Trophoblast cell (in vitro differentiated cells and primary cell): ENCODE data around the gene TMEM266.

ENCODE experiments used
- DNase-seq, 2 donors: peaks; one replicate each; pipeline ENCODE4 v3.0.0-alpha.2; 2016
- H2AFZ ChIP-seq: 2 replicates; pipeline ENCODE4 v1.6.1; 2013; ENCODE audit warnings: low read length, moderate library complexity, mild to moderate bottlenecking; ENCODE audit not compliant: insufficient read depth, poor library complexity
- H2AK5ac ChIP-seq: 2 replicates; pipeline ENCODE4 v1.6.1; 2013; ENCODE audit warnings: mild to moderate bottlenecking, low read length
- H2BK120ac ChIP-seq: 2 replicates; pipeline ENCODE4 v1.6.1; 2013; ENCODE audit warnings: low read length, mild to moderate bottlenecking, moderate library complexity; ENCODE audit not compliant: insufficient read depth, poor library complexity
- H2BK12ac ChIP-seq: 2 replicates; pipeline ENCODE4 v1.6.1; 2013; ENCODE audit warnings: mild to moderate bottlenecking, low read length, moderate library complexity
- H2BK5ac ChIP-seq: 2 replicates; pipeline ENCODE4 v1.6.1; 2013; ENCODE audit warnings: low read length, low read depth, moderate library complexity, mild to moderate bottlenecking; ENCODE audit not compliant: poor library complexity
- H3K14ac ChIP-seq: 2 replicates; pipeline ENCODE4 v1.6.1; 2013; ENCODE audit warnings: mild to moderate bottlenecking, low read length
- H3K18ac ChIP-seq: 2 replicates; pipeline ENCODE4 v1.6.1; 2013; ENCODE audit warnings: mild to moderate bottlenecking, low read length
- H3K23ac ChIP-seq: 2 replicates; pipeline ENCODE4 v1.6.1; 2013; ENCODE audit warnings: low read length
- H3K27ac ChIP-seq: 2 replicates; pipeline ENCODE4 v1.5.1; 2013; ENCODE audit warnings: low read depth, mild to moderate bottlenecking, inconsistent platforms, low read length, moderate library complexity
- H3K27me3 ChIP-seq: 2 replicates; pipeline ENCODE4 v1.6.1; 2013; ENCODE audit warnings: inconsistent platforms, mild to moderate bottlenecking, low read length, moderate library complexity; ENCODE audit not compliant: insufficient read depth
- H3K36me3 ChIP-seq, 2 experiments: 1 replicate in 1 of 2; 2 replicates in 1 of 2; pipeline ENCODE4 v1.6.1; 2013; ENCODE audit warnings: low read length in 2 of 2, mild to moderate bottlenecking in 2 of 2, moderate library complexity in 1 of 2; ENCODE audit not compliant: insufficient read depth in 2 of 2, control insufficient read depth in 1 of 2
- H3K4ac ChIP-seq: 2 replicates; pipeline ENCODE4 v1.6.1; 2013; ENCODE audit warnings: low read depth, mild to moderate bottlenecking, low read length, moderate library complexity
- H3K4me1 ChIP-seq, 2 experiments: 1 replicate in 1 of 2; 2 replicates in 1 of 2; pipeline ENCODE4 v1.6.1; 2013; ENCODE audit warnings: low read length in 2 of 2, mild to moderate bottlenecking in 2 of 2, moderate library complexity in 1 of 2; ENCODE audit not compliant: insufficient read depth in 2 of 2, control insufficient read depth in 1 of 2
- H3K4me2 ChIP-seq: 2 replicates; pipeline ENCODE4 v1.6.1; 2013; ENCODE audit warnings: inconsistent platforms, mild to moderate bottlenecking, low read length, moderate library complexity
- H3K4me3 ChIP-seq: 2 replicates; pipeline ENCODE4 v1.5.1; 2013; ENCODE audit warnings: mild to moderate bottlenecking, low read depth, low read length, inconsistent platforms
- H3K79me1 ChIP-seq: one replicate; pipeline ENCODE4 v1.6.1; 2013; ENCODE audit warnings: low read length
- H3K79me2 ChIP-seq: 2 replicates; pipeline ENCODE4 v1.6.1; 2013; ENCODE audit warnings: low read length, mild to moderate bottlenecking; ENCODE audit not compliant: control insufficient read depth, insufficient read depth, poor library complexity
- H3K9ac ChIP-seq: 2 replicates; pipeline ENCODE4 v1.6.1; 2013; ENCODE audit warnings: mild to moderate bottlenecking, low read length
- H3K9me3 ChIP-seq: 2 replicates; pipeline ENCODE4 v1.6.1; 2013; ENCODE audit warnings: low read depth, mild to moderate bottlenecking, control low read depth, inconsistent platforms, low read length; ENCODE audit not compliant: insufficient read depth
- H4K12ac ChIP-seq: 2 replicates; pipeline ENCODE4 v1.6.1; 2013; ENCODE audit warnings: low read depth, mild to moderate bottlenecking, low read length, moderate library complexity
- H4K8ac ChIP-seq: 2 replicates; pipeline ENCODE4 v1.6.1; 2013; ENCODE audit warnings: low read depth, mild to moderate bottlenecking, low read length, moderate library complexity
- H4K91ac ChIP-seq: one replicate; pipeline ENCODE4 v1.6.1; 2013; ENCODE audit warnings: low read depth, mild to moderate bottlenecking, low read length, moderate library complexity
- WGBS: extraction: QIAGEN DNeasy Blood & Tissue Kit; methylation state at CpG from one replicate; pipeline ENCODE4 v1.1.7; 2013; ENCODE audit warnings: missing lambda C conversion rate; ENCODE audit not compliant: insufficient read length, insufficient coverage; ENCODE audit errors: extremely low coverage; 5-methylcytosine and 5-hydroxymethylcytosine counted together

Gene TMEM266

GRCh38 chr15:76057332-76058000 is 2.3 kb upstream of the TMEM266 start:
- Histone ChIP-seq H3K27me3 (peaks cover 9% of the 10 kb centered on the region), H2BK12ac (no peak overlapping the region), H2BK5ac (no peak overlapping the region), H2AK5ac (no peak overlapping the region), H3K27ac (no peak overlapping the region), H3K14ac (no peak overlapping the region), H4K91ac (no peak overlapping the region), H3K9me3 (peaks cover 1% of the 10 kb centered on the region), H3K36me3 (no peaks in the 10 kb centered on the region), H4K12ac (no peak overlapping the region), H3K4me2 (no peak overlapping the region), H3K23ac (no peak overlapping the region), H3K4me3 (no peak overlapping the region), H3K4me1 (peaks cover 3 to 5% of the 10 kb centered on the region in 2 experiments), H2AFZ (no peak overlapping the region), H3K79me2 (peaks cover 2% of the 10 kb centered on the region), H3K9ac (no peak overlapping the region), H3K4ac (no peak overlapping the region), H4K8ac (no peak overlapping the region), H3K18ac (no peak overlapping the region), H2BK120ac (no peak overlapping the region), H3K79me1 (no peaks in the 10 kb centered on the region)
- no CpG with 5 or more reads among the region's 7 CpGs for WGBS
- DNase-seq, result peak; percentile 37 to 82

GRCh38 chr15:76058714-76059319 is 968 bp upstream of the TMEM266 start:
- Histone ChIP-seq H3K4ac (no peak overlapping the region), H4K12ac (no peak overlapping the region), H3K4me1 (peaks cover 3 to 5% of the 10 kb centered on the region in 2 experiments), H2AK5ac (no peak overlapping the region), H3K79me2 (peaks cover 2% of the 10 kb centered on the region), H3K18ac (no peak overlapping the region), H2BK5ac (no peak overlapping the region), H3K9me3 (peaks cover 1% of the 10 kb centered on the region), H3K9ac (no peak overlapping the region), H3K36me3 (no peaks in the 10 kb centered on the region), H3K27me3 (peaks cover 9% of the 10 kb centered on the region), H3K23ac (no peak overlapping the region), H3K27ac (no peak overlapping the region), H3K79me1 (no peaks in the 10 kb centered on the region), H2BK12ac (no peak overlapping the region), H4K8ac (no peak overlapping the region), H2BK120ac (no peak overlapping the region), H4K91ac (no peak overlapping the region), H3K14ac (no peak overlapping the region), H3K4me3 (peak overlapping the region; percentile 74), H3K4me2 (peak overlapping the region; percentile 98), H2AFZ (no peak overlapping the region)
- WGBS, result no CpG with 5 or more reads among the region's 18 CpGs
- peak in 1 of 2 donors; percentile 5 for DNase-seq

DNA sequence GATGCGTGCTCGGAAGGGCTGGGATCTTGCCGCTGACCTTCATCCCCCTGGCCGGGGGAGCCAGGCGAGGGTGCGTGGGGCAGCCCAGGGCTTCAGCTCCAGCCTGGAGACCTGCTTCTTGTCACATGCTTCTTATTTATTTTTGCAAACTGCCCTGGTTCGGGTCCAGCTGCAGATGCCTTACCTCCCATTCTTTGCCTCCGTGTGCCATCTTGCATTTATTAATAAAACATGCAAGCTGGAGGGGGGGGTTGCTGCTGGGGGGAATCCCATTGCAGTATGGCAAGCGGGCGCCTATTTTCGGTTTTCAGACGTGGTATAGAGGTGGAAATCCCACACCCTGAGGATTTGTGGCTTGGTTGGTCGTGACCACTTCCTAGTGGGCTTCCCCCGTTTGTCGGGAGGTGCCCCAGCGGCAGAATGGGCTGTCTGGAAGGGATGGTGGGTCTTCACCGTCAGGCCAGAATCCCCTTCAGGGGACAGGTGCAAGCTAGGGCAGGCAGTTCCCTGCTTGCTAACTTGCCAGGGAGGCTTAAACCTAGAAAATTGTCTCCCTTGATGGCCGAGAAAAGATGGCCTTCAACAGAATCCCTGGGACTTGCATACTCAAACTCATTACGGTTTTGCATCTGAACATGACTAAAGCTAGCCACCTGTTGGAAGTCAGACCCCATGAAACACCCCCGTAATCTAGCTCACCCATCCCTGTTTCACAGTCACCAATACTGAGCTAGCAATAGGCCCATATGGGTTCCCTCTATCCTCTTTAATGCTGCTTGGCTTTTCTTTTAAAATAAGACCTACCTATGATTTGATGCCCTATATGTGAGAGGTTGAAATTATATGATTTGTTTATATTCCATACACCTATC is 569 bp downstream of the TMEM266 start:
- Histone ChIP-seq H3K18ac (no peak overlapping the region), H3K27me3 (peaks cover 9% of the 10 kb centered on the region), H3K27ac (no peak overlapping the region), H3K4me2 (peak overlapping the region; percentile 56), H2BK120ac (no peak overlapping the region), H3K4me1 (peaks cover 3 to 5% of the 10 kb centered on the region in 2 experiments), H3K4ac (no peak overlapping the region), H3K23ac (no peak overlapping the region), H2AK5ac (no peak overlapping the region), H3K9me3 (no peaks in the 10 kb centered on the region), H4K8ac (peak overlapping the region; percentile 32), H3K4me3 (peak overlapping the region; percentile 68), H4K91ac (no peak overlapping the region), H2BK12ac (no peak overlapping the region), H3K9ac (no peak overlapping the region), H2AFZ (peak overlapping the region; percentile 83), H3K79me1 (no peaks in the 10 kb centered on the region), H3K79me2 (peaks cover 2% of the 10 kb centered on the region), H2BK5ac (no peak overlapping the region), H3K14ac (peak overlapping the region; percentile 29), H4K12ac (no peak overlapping the region), H3K36me3 (no peaks in the 10 kb centered on the region)
- DNase-seq, result no peak
- no CpG with 5 or more reads among the region's 20 CpGs for WGBS

- no peaks in the 10 kb centered on the region for H3K79me1 ChIP-seq
- H2BK5ac ChIP-seq, result no peak overlapping the region
- H3K4me3 ChIP-seq, result no peak overlapping the region
- H3K18ac ChIP-seq, result no peak overlapping the region
- peaks cover 9% of the 10 kb centered on the region for H3K27me3 ChIP-seq
- H2BK12ac ChIP-seq, result no peak overlapping the region
- no peak overlapping the region for H2BK120ac ChIP-seq
- peaks cover 2% of the 10 kb centered on the region for H3K79me2 ChIP-seq
- no CpG with 5 or more reads among the region's 5 CpGs for WGBS
- H4K91ac ChIP-seq, result no peak overlapping the region
- H4K8ac ChIP-seq, result no peak overlapping the region
- H3K9me3 ChIP-seq, result no peaks in the 10 kb centered on the region
- H4K12ac ChIP-seq, result no peak overlapping the region
- H3K14ac ChIP-seq, result no peak overlapping the region
- DNase-seq, result no peak
- H3K23ac ChIP-seq, result no peak overlapping the region
- no peak overlapping the region for H2AK5ac ChIP-seq
- H3K4ac ChIP-seq, result no peak overlapping the region
- no peak overlapping the region for H3K4me2 ChIP-seq
- H3K9ac ChIP-seq, result no peak overlapping the region
- H3K36me3 ChIP-seq, result no peaks in the 10 kb centered on the region
- H3K4me1 ChIP-seq, result peaks cover 3 to 5% of the 10 kb centered on the region in 2 experiments
- no peak overlapping the region for H3K27ac ChIP-seq
- no peak overlapping the region for H2AFZ ChIP-seq
Observed at GRCh38 chr15:76061700-76062099, 1.9 kb downstream of the TMEM266 start.
